Caco-2 (cell line): ENCODE results near the gene AP1S3. TPM values are rescaled to one million over a fixed set of nuclear protein-coding genes. Genes with fewer than 3 reads are reported as not detected.

ENCODE experiments used
- BruUV-seq: library from RNA; stranded (reverse); fragments of 400-500 nt; replicated peaks from 2 replicates; lab custom pipeline; 2021; lab: Mats Ljungman, UMichigan
- CTCF ChIA-PET: fragments of 300-600 bp; sonication (Branson Sonifier 250); formaldehyde crosslinking; loops from one replicate; lab custom pipeline; 2022; ENCODE audit warnings: antibody characterized with exemption; lab: Charles Lee
- POLR2A ChIA-PET: fragments of 300-600 bp; sonication (Branson Sonifier 250); formaldehyde crosslinking; loops from one replicate; lab custom pipeline; 2022; ENCODE audit warnings: antibody characterized with exemption; lab: Charles Lee
- DNase-seq, 2 experiments: peaks; one replicate each; pipeline versions ENCODE4 v3.0.0 to v3.0.0-alpha.2; 2020 to 2022
- H3K27me3 ChIP-seq: replicated peaks from 2 replicates; pipeline ENCODE4 v1.6.0; 2011; ENCODE audit warnings: low read length; ENCODE audit not compliant: control insufficient read depth, insufficient read depth
- H3K36me3 ChIP-seq: 2 replicates; pipeline ENCODE4 v1.5.1; 2011; ENCODE audit warnings: low read length; ENCODE audit not compliant: control insufficient read depth, insufficient read depth
- H3K4me1 ChIP-seq: fragments of 250-450 bp; sonication (Bioruptor Pico); 2 replicates; pipeline ENCODE4 v1.5.1; 2020; ENCODE audit warnings: mild to moderate bottlenecking
- H3K4me3 ChIP-seq: 2 replicates; pipeline ENCODE4 v1.5.1; 2011; ENCODE audit warnings: low read depth, mild to moderate bottlenecking, control low read depth, low read length
- H3K9me3 ChIP-seq: fragments of 250-450 bp; sonication (Bioruptor Pico); 2 replicates; pipeline ENCODE4 v1.5.1; 2020; ENCODE audit warnings: mild to moderate bottlenecking, moderate library complexity
- H3K27ac Mint-ChIP-seq: one replicate; pipeline ENCODE4 v1.8.0; 2022; ENCODE audit warnings: mixed read lengths; ENCODE audit not compliant: unreplicated experiment
- H3K27me3 Mint-ChIP-seq: one replicate; pipeline ENCODE4 v1.8.0; 2022; ENCODE audit warnings: mixed read lengths; ENCODE audit not compliant: insufficient read depth, unreplicated experiment
- H3K36me3 Mint-ChIP-seq: one replicate; pipeline ENCODE4 v1.8.0; 2022; ENCODE audit warnings: mild to moderate bottlenecking, mixed read lengths; ENCODE audit not compliant: insufficient read depth, unreplicated experiment
- H3K4me1 Mint-ChIP-seq: one replicate; pipeline ENCODE4 v1.8.0; 2022; ENCODE audit warnings: low read depth, mixed read lengths; ENCODE audit not compliant: unreplicated experiment
- H3K4me3 Mint-ChIP-seq: one replicate; pipeline ENCODE4 v1.8.0; 2022; ENCODE audit warnings: mild to moderate bottlenecking, moderate library complexity, mixed read lengths; ENCODE audit not compliant: unreplicated experiment
- H3K9me3 Mint-ChIP-seq: one replicate; pipeline ENCODE4 v1.8.0; 2022; ENCODE audit warnings: mixed read lengths; ENCODE audit not compliant: unreplicated experiment
- CTCF ChIP-seq, 2 experiments: fragments of 200-600 bp in 1 of 2; IDR thresholded peaks; 1 replicate in 1 of 2; 2 replicates in 1 of 2; pipeline versions ENCODE4 v1.5.1 to v1.8.0; 2011 to 2022; ENCODE audit warnings: antibody characterized with exemption in 1 of 2, control low read depth in 1 of 2, inconsistent platforms in 1 of 2, low read depth in 1 of 2, low read length in 1 of 2, mild to moderate bottlenecking in 1 of 2, moderate library complexity in 1 of 2; ENCODE audit not compliant: insufficient read depth in 1 of 2, severe bottlenecking in 1 of 2, unreplicated experiment in 1 of 2
- intact Hi-C: fragments of 100-400 bp; cut with micrococcal nuclease; formaldehyde crosslinking; loops from one replicate; pipeline ENCODE4 v1.10.0; 2022; ENCODE audit not compliant: unreplicated experiment
- total RNA-seq: library from RNA; stranded (reverse); gene quantifications from 2 replicates; pipeline ENCODE4 v1.2.3, GENCODE V29; 2022

Gene AP1S3
- total RNA-seq, 1 experiment from 2014 or later = 180 TPM

- peaks cover 82% of the 10 kb centered on the region for H3K36me3 Mint-ChIP-seq
- H3K9me3 Mint-ChIP-seq = no peaks in the 10 kb centered on the region
- H3K27me3 Mint-ChIP-seq = no peaks in the 10 kb centered on the region
- no peak overlapping the region for H3K4me3 Mint-ChIP-seq
- no peaks in the 10 kb centered on the region for H3K27me3 ChIP-seq
- no peaks in the 10 kb centered on the region; the same call in 1 of the 2 replicates for H3K36me3 ChIP-seq
- POLR2A ChIA-PET = no interaction called here
- peak; percentile 40 to 56 for TF ChIP-seq CTCF (IDR thresholded peaks at IDR 0.05; ENCODE audit: insufficient read depth in 1 of 2, low read depth in 1 of 2, low read length in 1 of 2, severe bottlenecking in 1 of 2, unreplicated experiment in 1 of 2)
- no peak overlapping the region for H3K4me3 ChIP-seq
- DNase-seq = peak; percentile 78 to 81
- CTCF ChIA-PET = interaction anchor here (0.8 kb wide), 1 partner anchor 80 kb away, joined by 3 read pairs; no protein-coding TSS in a partner anchor
- intact Hi-C loops = loop anchor here (1.0 to 5.0 kb wide), 4 partner anchors 57 to 177 kb away; partner anchors contain the start of genes AP1S3 and MRPL44
- H3K4me1 ChIP-seq = peaks cover 5% of the 10 kb centered on the region; the same call in 1 of the 2 replicates
- H3K27ac Mint-ChIP-seq = no peak overlapping the region
- peaks cover 20% of the 10 kb centered on the region for H3K4me1 Mint-ChIP-seq
- H3K9me3 ChIP-seq = no peaks in the 10 kb centered on the region
- BruUV-seq = no TSS peak
These were observed 57.5 kb downstream of the AP1S3 start for GRCh38 chr2:223779877-223780276.

GRCh38 chr2:223774193-223774592 lies 63.2 kb downstream of the AP1S3 start:
- Mint-ChIP-seq H3K27me3 (no peaks in the 10 kb centered on the region), H3K4me1 (peaks cover 7% of the 10 kb centered on the region), H3K4me3 (no peak overlapping the region), H3K9me3 (no peaks in the 10 kb centered on the region), H3K27ac (no peak overlapping the region), H3K36me3 (peaks cover 87% of the 10 kb centered on the region)
- Histone ChIP-seq H3K27me3 (no peaks in the 10 kb centered on the region), H3K36me3 (no peaks in the 10 kb centered on the region; the same call in none of the 2 replicates), H3K4me3 (no peak overlapping the region), H3K4me1 (peaks cover 5% of the 10 kb centered on the region; the same call in 1 of the 2 replicates), H3K9me3 (no peaks in the 10 kb centered on the region)
- no peak for DNase-seq
- intact Hi-C loops = no loop called here
- TF ChIP-seq CTCF (IDR thresholded peaks at IDR 0.05; ENCODE audit: insufficient read depth in 1 of 2, low read depth in 1 of 2, low read length in 1 of 2, severe bottlenecking in 1 of 2, unreplicated experiment in 1 of 2) = no peak
- ChIA-PET POLR2A (no interaction called here), CTCF (no interaction called here)
- BruUV-seq = no TSS peak

- Histone ChIP-seq H3K27me3 (no peaks in the 10 kb centered on the region), H3K4me3 (no peak overlapping the region), H3K9me3 (no peaks in the 10 kb centered on the region), H3K4me1 (no peaks in the 10 kb centered on the region), H3K36me3 (no peaks in the 10 kb centered on the region; the same call in none of the 2 replicates)
- no peak for DNase-seq
- peaks cover 92% of the 10 kb centered on the region for H3K36me3 Mint-ChIP-seq
- no peaks in the 10 kb centered on the region for H3K9me3 Mint-ChIP-seq
- H3K4me3 Mint-ChIP-seq = no peak overlapping the region
- POLR2A ChIA-PET = no interaction called here
- CTCF ChIA-PET = interaction anchor here (1.2 kb wide), 1 partner anchor 45 kb away, joined by 4 read pairs; no protein-coding TSS in a partner anchor
- no TSS peak for BruUV-seq
- H3K27ac Mint-ChIP-seq = no peak overlapping the region
- no peaks in the 10 kb centered on the region for H3K27me3 Mint-ChIP-seq
- intact Hi-C loops = no loop called here
- TF ChIP-seq CTCF (IDR thresholded peaks at IDR 0.05; ENCODE audit: insufficient read depth in 1 of 2, low read depth in 1 of 2, low read length in 1 of 2, severe bottlenecking in 1 of 2, unreplicated experiment in 1 of 2) = no peak
- peaks cover 7% of the 10 kb centered on the region for H3K4me1 Mint-ChIP-seq
These were observed 65.0 kb downstream of the AP1S3 start for GRCh38 chr2:223772363-223772762.
